Uterus (tissue), 2 donors: ENCODE measurements around the gene KCNK13.

Source experiments
- CTCF ChIP-seq, 4 experiments: fragments of 200-600 bp in 2 of 4; fragments of 450-650 bp in 2 of 4; sonication (generic) in 2 of 4; IDR thresholded peaks; one replicate each; pipeline ENCODE4 v1.5.1; 2016 to 2019; ENCODE audit warnings: antibody characterized with exemption in 4 of 4, mild to moderate bottlenecking in 2 of 4, moderate library complexity in 1 of 4
- POLR2A ChIP-seq, 2 donors: fragments of 450-650 bp; IDR thresholded peaks; one replicate each; pipeline ENCODE4 v1.6.1; 2016; ENCODE audit warnings: antibody characterized with exemption in 2 of 2, mild to moderate bottlenecking in 1 of 2, moderate library complexity in 1 of 2

GRCh38 chr14:90040411-90040810 is 21.4 kb upstream of the KCNK13 start:
- TF ChIP-seq CTCF (IDR thresholded peaks at IDR 0.05) (no peak), POLR2A (IDR thresholded peaks at IDR 0.05) (no peak)
